H1 (cell line): ENCODE measurements around the gene PRR16. TPM values are rescaled to one million over a fixed set of nuclear protein-coding genes. Genes with fewer than 3 reads are reported as not detected.

ENCODE experiments used
- CTCF ChIA-PET: fragments of 300-600 bp; sonication (Branson Sonifier 250); formaldehyde crosslinking; loops from one replicate; lab custom pipeline; 2021; ENCODE audit not compliant: partially characterized antibody; lab: Charles Lee
- POLR2A ChIA-PET: fragments of 300-600 bp; sonication (Branson Sonifier 250); formaldehyde crosslinking; loops from one replicate; lab custom pipeline; 2021; ENCODE audit warnings: inconsistent platforms; ENCODE audit not compliant: partially characterized antibody; lab: Charles Lee
- DNase-seq, 2 experiments: peaks; one replicate each; pipeline versions ENCODE4 v3.0.0 to v3.0.0-alpha.2; 2010 to 2022; ENCODE audit warnings: low spot score in 2 of 2, low read depth in 1 of 2, mixed read lengths in 1 of 2
- FAIRE-seq: peaks from 2 replicates; lab custom pipeline; 2011; peaks lifted over from hg19 to GRCh38; lab: Jason Lieb, UNC
- H2AFZ ChIP-seq: 2 replicates; pipeline ENCODE4 v1.8.1; 2012; ENCODE audit warnings: low read length, inconsistent platforms
- H2AK5ac ChIP-seq: 2 replicates; pipeline ENCODE4 v1.6.1; 2013; ENCODE audit warnings: low read depth, low read length
- H2BK120ac ChIP-seq: replicated peaks from 2 replicates; pipeline ENCODE3; 2013; ENCODE audit warnings: low read depth, low read length, inconsistent platforms
- H2BK12ac ChIP-seq: 2 replicates; pipeline ENCODE4 v1.6.1; 2013; ENCODE audit warnings: low read depth, low read length
- H2BK15ac ChIP-seq: 2 replicates; pipeline ENCODE4 v1.6.1; 2013; ENCODE audit warnings: low read length
- H2BK20ac ChIP-seq: 2 replicates; pipeline ENCODE4 v1.6.1; 2013; ENCODE audit warnings: low read length
- H2BK5ac ChIP-seq: 2 replicates; pipeline ENCODE4 v1.6.1; 2013; ENCODE audit warnings: low read depth, low read length
- H3K14ac ChIP-seq: 2 replicates; pipeline ENCODE4 v1.6.1; 2013; ENCODE audit warnings: inconsistent platforms; ENCODE audit not compliant: insufficient read length
- H3K18ac ChIP-seq: 2 replicates; pipeline ENCODE4 v1.6.1; 2013; ENCODE audit warnings: low read length; ENCODE audit errors: extremely low read depth
- H3K23ac ChIP-seq: 2 replicates; pipeline ENCODE4 v1.6.1; 2013; ENCODE audit warnings: inconsistent platforms; ENCODE audit not compliant: insufficient read length
- H3K23me2 ChIP-seq: 2 replicates; pipeline ENCODE4 v1.6.1; 2013; ENCODE audit warnings: low read depth, low read length
- H3K27ac ChIP-seq: 2 replicates; pipeline ENCODE4 v1.6.1; 2011; ENCODE audit warnings: low read depth, low read length, inconsistent platforms
- H3K27me3 ChIP-seq, 4 experiments: replicated peaks in 1 of 4; 1 replicate in 1 of 4; 2 replicates in 3 of 4; pipeline versions ENCODE4 v1.6.1 to v1.8.1; 2011 to 2013; ENCODE audit warnings: low read length in 3 of 4, mild to moderate bottlenecking in 3 of 4, inconsistent platforms in 2 of 4, mixed read lengths in 2 of 4, moderate library complexity in 1 of 4; ENCODE audit not compliant: control insufficient read depth in 3 of 4, insufficient read depth in 3 of 4; ENCODE audit errors: extremely low read depth in 1 of 4
- H3K36me3 ChIP-seq, 4 experiments: 2 replicates each; pipeline versions ENCODE4 v1.6.1 to v1.8.1; 2011 to 2013; ENCODE audit warnings: mild to moderate bottlenecking in 4 of 4, low read length in 3 of 4, moderate library complexity in 2 of 4, control low read depth in 1 of 4, inconsistent platforms in 1 of 4; ENCODE audit not compliant: insufficient read depth in 4 of 4, control insufficient read depth in 2 of 4
- H3K4ac ChIP-seq: replicated peaks from 2 replicates; pipeline ENCODE3; 2013; ENCODE audit warnings: low read length, low read depth, mixed read lengths, inconsistent platforms; ENCODE audit not compliant: insufficient read length
- H3K4me1 ChIP-seq, 4 experiments: replicated peaks in 1 of 4; 1 replicate in 1 of 4; 2 replicates in 3 of 4; pipeline versions ENCODE4 v1.6.1 to v1.8.1; 2011 to 2013; ENCODE audit warnings: low read length in 3 of 4, inconsistent platforms in 2 of 4, mixed read lengths in 1 of 4; ENCODE audit not compliant: insufficient read depth in 4 of 4, control insufficient read depth in 3 of 4
- H3K4me2 ChIP-seq, 2 experiments: 2 replicates each; pipeline versions ENCODE4 v1.6.1 to v1.8.1; 2011 to 2013; ENCODE audit warnings: low read depth in 2 of 2, low read length in 2 of 2, control low read depth in 1 of 2, inconsistent platforms in 1 of 2, mild to moderate bottlenecking in 1 of 2; ENCODE audit not compliant: insufficient read depth in 1 of 2
- H3K4me3 ChIP-seq, 4 experiments: fragments of 200-600, 300-600 bp in 1 of 4; sonication (generic), shearing (Covaris generic), sonication (Bioruptor Twin) in 1 of 4; 2 replicates each; pipeline versions ENCODE4 v1.5.1 to v1.8.1; 2011 to 2016; ENCODE audit warnings: low read length in 4 of 4, low read depth in 3 of 4, control low read depth in 2 of 4, inconsistent platforms in 2 of 4, mild to moderate bottlenecking in 2 of 4, mixed read lengths in 1 of 4, moderate library complexity in 1 of 4; ENCODE audit not compliant: insufficient read depth in 2 of 4; ENCODE audit errors: extremely low read depth in 1 of 4
- H3K56ac ChIP-seq: replicated peaks from 2 replicates; pipeline ENCODE3; 2013; ENCODE audit warnings: low read depth, mild to moderate bottlenecking, mixed read lengths, low read length, inconsistent platforms; ENCODE audit not compliant: insufficient read length
- H3K79me1 ChIP-seq: 2 replicates; pipeline ENCODE4 v1.6.1; 2013; ENCODE audit warnings: low read depth, low read length, control low read depth
- H3K79me2 ChIP-seq, 2 experiments: 2 replicates each; pipeline versions ENCODE4 v1.6.1 to v1.8.1; 2012 to 2013; ENCODE audit warnings: low read length in 2 of 2, mild to moderate bottlenecking in 2 of 2, inconsistent platforms in 1 of 2; ENCODE audit not compliant: insufficient read depth in 2 of 2, control insufficient read depth in 1 of 2
- H3K9ac ChIP-seq, 4 experiments: replicated peaks in 1 of 4; 1 replicate in 1 of 4; 2 replicates in 3 of 4; pipeline versions ENCODE4 v1.6.1 to v1.8.1; 2011 to 2013; ENCODE audit warnings: low read depth in 3 of 4, low read length in 3 of 4, control low read depth in 2 of 4, mild to moderate bottlenecking in 2 of 4, moderate library complexity in 2 of 4, inconsistent platforms in 1 of 4; ENCODE audit errors: extremely low read depth in 1 of 4
- H3K9me3 ChIP-seq, 2 experiments: 2 replicates each; pipeline versions ENCODE4 v1.6.1 to v1.8.1; 2012 to 2013; ENCODE audit warnings: mild to moderate bottlenecking in 2 of 2, moderate library complexity in 2 of 2, control low read depth in 1 of 2, inconsistent platforms in 1 of 2, low read depth in 1 of 2, low read length in 1 of 2, mixed read lengths in 1 of 2; ENCODE audit not compliant: insufficient read depth in 2 of 2
- H4K20me1 ChIP-seq, 2 experiments: replicated peaks in 1 of 2; 2 replicates each; pipeline versions ENCODE3 to v1.8.1; 2011 to 2013; ENCODE audit warnings: inconsistent platforms in 2 of 2, low read length in 2 of 2, mild to moderate bottlenecking in 1 of 2; ENCODE audit not compliant: insufficient read depth in 2 of 2, control insufficient read depth in 1 of 2
- H4K5ac ChIP-seq: 2 replicates; pipeline ENCODE4 v1.6.1; 2013; ENCODE audit warnings: low read length, low read depth, mixed read lengths, inconsistent platforms; ENCODE audit not compliant: insufficient read length
- H4K8ac ChIP-seq: 2 replicates; pipeline ENCODE4 v1.8.0; 2013; ENCODE audit warnings: mild to moderate bottlenecking, moderate library complexity, low read length, inconsistent platforms; ENCODE audit not compliant: insufficient read depth; ENCODE audit errors: extremely low read depth
- H4K91ac ChIP-seq: replicated peaks from 2 replicates; pipeline ENCODE3; 2013; ENCODE audit warnings: low read length, mixed read lengths, inconsistent platforms; ENCODE audit not compliant: insufficient read length
- BCL11A ChIP-seq, 2 experiments: IDR thresholded peaks; one replicate each; pipeline ENCODE4 v1.6.1; 2011; ENCODE audit warnings: low read depth in 2 of 2, low read length in 2 of 2, mild to moderate bottlenecking in 2 of 2
- BRCA1 ChIP-seq: IDR thresholded peaks from 2 replicates; pipeline ENCODE4 v1.6.1; 2012; ENCODE audit warnings: low read depth, low read length, improper control_type of control experiment
- HDAC6 ChIP-seq: IDR thresholded peaks from one replicate; pipeline ENCODE4 v1.7.1; 2012; ENCODE audit warnings: low read depth, mild to moderate bottlenecking, inconsistent platforms, low read length, moderate library complexity
- KDM5A ChIP-seq: fragments of 200-600 bp; IDR thresholded peaks from 2 replicates; pipeline ENCODE4 v1.7.1; 2012; ENCODE audit warnings: mild to moderate bottlenecking, low read length, inconsistent platforms, mixed read lengths
- NANOG ChIP-seq: IDR thresholded peaks from 2 replicates; pipeline ENCODE4 v1.6.1; 2011; ENCODE audit warnings: low read length, low read depth, mild to moderate bottlenecking, inconsistent platforms; ENCODE audit not compliant: insufficient read depth, poor library complexity, severe bottlenecking
- NRF1 ChIP-seq: IDR thresholded peaks from 2 replicates; pipeline ENCODE4 v1.6.1; 2011; ENCODE audit warnings: mild to moderate bottlenecking, low read depth, low read length, improper control_type of control experiment
- POLR2AphosphoS5 ChIP-seq: IDR thresholded peaks from 2 replicates; pipeline ENCODE4 v1.6.1; 2011; ENCODE audit warnings: low read depth, low read length
- POU5F1 ChIP-seq: IDR thresholded peaks from 2 replicates; pipeline ENCODE4 v1.6.1; 2011; ENCODE audit warnings: low read depth, mild to moderate bottlenecking, low read length, moderate library complexity
- SIN3A ChIP-seq, 2 experiments: IDR thresholded peaks in 1 of 2; conservative IDR thresholded peaks in 1 of 2; 2 replicates each; pipeline ENCODE4 v1.6.1; 2011 to 2012; ENCODE audit warnings: low read length in 2 of 2, improper control_type of control experiment in 1 of 2, low read depth in 1 of 2, mild to moderate bottlenecking in 1 of 2
- SUZ12 ChIP-seq: fragments of 200-600 bp; sonication (generic); IDR thresholded peaks from 2 replicates; pipeline ENCODE4 v1.6.1; 2012; ENCODE audit warnings: mild to moderate bottlenecking, inconsistent platforms, low read length, moderate library complexity, mixed read lengths
- TEAD4 ChIP-seq: IDR thresholded peaks from 2 replicates; pipeline ENCODE4 v1.6.1; 2012; ENCODE audit warnings: low read depth, low read length, inconsistent platforms, mixed read lengths
- YY1 ChIP-seq: IDR thresholded peaks from 2 replicates; pipeline ENCODE4 v1.6.1; 2011; ENCODE audit warnings: low read depth, mild to moderate bottlenecking, low read length
- whole genome bisulfite sequencing, 2 experiments: shearing (Covaris generic) in 1 of 2; methylation state at CpG; one replicate each; pipeline versions ENCODE4 v1.1.6 to v1.1.7; 2013 to 2015; ENCODE audit warnings: low lambda C conversion rate in 2 of 2, mixed read lengths in 2 of 2, inconsistent platforms in 1 of 2, low coverage in 1 of 2, missing lambda C conversion rate in 1 of 2; ENCODE audit not compliant: insufficient replicate concordance in 2 of 2, insufficient coverage in 1 of 2, insufficient read length in 1 of 2; ENCODE audit errors: extremely low coverage in 1 of 2, missing lambda C conversion rate in 1 of 2; 5-methylcytosine and 5-hydroxymethylcytosine counted together
- polyA plus RNA-seq, 7 experiments: library from polyadenylated mRNA; depleted of rRNA in 3 of 7; stranded (reverse) in 5 of 7; unstranded in 2 of 7; fragments of >200 nt in 5 of 7; fragments of 200-250 nt in 2 of 7; gene quantifications; 1 replicate in 5 of 7; 2 replicates in 1 of 7; 4 replicates in 1 of 7; pipeline versions ENCODE4 v1.2.1 to v1.2.3, GENCODE V29; 2011 to 2013; ENCODE audit warnings: missing spikeins in 2 of 7, mixed read lengths in 2 of 7
- total RNA-seq: library from RNA; stranded (reverse); fragmentation: NEBNext Ultra II Directional; extraction: Animal tissue kit (Norgen Biotek cat#: 25700); gene quantifications from 2 replicates; pipeline ENCODE4 v1.2.1, GENCODE V29; 2021
- TF ChIP-seq, protein P1 (sequence below): IDR thresholded peaks from 2 replicates; pipeline ENCODE4 v1.6.1; 2012; ENCODE audit warnings: low read length, inconsistent platforms

Gene PRR16
- total and polyA plus RNA-seq, 2 of the 8 experiments (the other 6 are each of a cell fraction or from before 2014, with no cell fraction given) = 0.73 to 1.6 TPM

DNA sequence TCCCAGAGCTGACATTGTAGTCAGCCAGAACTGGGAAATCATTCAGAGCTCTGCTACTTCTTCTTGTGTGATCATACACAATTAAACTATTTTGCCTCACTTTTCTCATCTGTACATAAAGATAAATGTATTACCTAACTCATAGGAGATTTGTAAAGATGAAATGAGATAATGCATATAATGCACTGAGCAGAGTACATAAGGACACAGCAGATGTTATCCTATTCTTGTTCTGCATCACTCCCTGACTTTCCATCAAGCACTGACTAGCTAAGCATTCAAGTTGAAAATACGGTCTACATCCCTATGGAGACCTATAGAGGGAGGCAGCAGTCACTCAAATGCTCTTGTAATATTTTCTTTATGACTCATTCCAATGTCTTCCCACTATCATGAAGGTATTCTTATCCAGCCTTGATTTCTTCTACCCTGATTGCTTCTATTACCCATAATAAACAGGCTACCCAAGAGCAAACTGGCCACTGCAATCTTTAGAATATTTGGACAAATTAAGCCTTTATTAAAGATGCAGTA is 16.3 kb upstream of the PRR16 start:
- Histone ChIP-seq H2BK120ac (no peak overlapping the region), H3K27me3 (no peaks in the 10 kb centered on the region), H3K79me2 (no peaks in the 10 kb centered on the region), H3K4ac (no peak overlapping the region), H3K9ac (no peak overlapping the region), H2AFZ (no peak overlapping the region), H3K9me3 (no peaks in the 10 kb centered on the region), H3K79me1 (no peaks in the 10 kb centered on the region), H2BK20ac (no peak overlapping the region), H4K5ac (no peak overlapping the region), H3K4me3 (no peak overlapping the region), H2BK15ac (no peak overlapping the region), H3K14ac (no peak overlapping the region), H3K56ac (no peak overlapping the region), H3K23me2 (no peaks in the 10 kb centered on the region), H3K18ac (no peak overlapping the region), H4K20me1 (no peaks in the 10 kb centered on the region), H2BK12ac (no peak overlapping the region), H2AK5ac (no peak overlapping the region), H3K36me3 (no peaks in the 10 kb centered on the region), H4K91ac (no peak overlapping the region), H3K27ac (no peak overlapping the region), H3K4me1 (peaks cover 0 to 3% (median 1%) of the 10 kb centered on the region in 4 experiments; a peak in 1 of 7 replicates), H3K4me2 (no peak overlapping the region), H3K23ac (no peak overlapping the region), H2BK5ac (no peak overlapping the region), H4K8ac (no peak overlapping the region)
- POLR2A ChIA-PET = no interaction called here
- DNase-seq (no peak), FAIRE-seq (no peak)
- CTCF ChIA-PET = interaction anchor here (4.6 kb wide), 1 partner anchor 11 kb away, joined by 21 read pairs; no protein-coding TSS in a partner anchor
- WGBS, 2 experiments = 26% methylated on average over 1 of the region's 1 CpG; no CpG with 5 or more reads in 1 of the 2 experiments
- TF ChIP-seq SIN3A (conservative IDR thresholded peaks at IDR 0.05 in 1 of 2, IDR thresholded peaks at IDR 0.05 in 1 of 2; ENCODE audit: low read depth in 1 of 2, low read length in 2 of 2) (no peak), POU5F1 (no peak), NRF1 (no peak), SUZ12 (no peak), KDM5A (no peak), BCL11A (IDR thresholded peaks at IDR 0.05; ENCODE audit: low read depth in 2 of 2, low read length in 2 of 2) (no peak), POLR2AphosphoS5 (no peak), NANOG (no peak), TEAD4 (no peak), YY1 (no peak), BRCA1 (no peak), HDAC6 (no peak)
- TF ChIP-seq, protein P1, sequence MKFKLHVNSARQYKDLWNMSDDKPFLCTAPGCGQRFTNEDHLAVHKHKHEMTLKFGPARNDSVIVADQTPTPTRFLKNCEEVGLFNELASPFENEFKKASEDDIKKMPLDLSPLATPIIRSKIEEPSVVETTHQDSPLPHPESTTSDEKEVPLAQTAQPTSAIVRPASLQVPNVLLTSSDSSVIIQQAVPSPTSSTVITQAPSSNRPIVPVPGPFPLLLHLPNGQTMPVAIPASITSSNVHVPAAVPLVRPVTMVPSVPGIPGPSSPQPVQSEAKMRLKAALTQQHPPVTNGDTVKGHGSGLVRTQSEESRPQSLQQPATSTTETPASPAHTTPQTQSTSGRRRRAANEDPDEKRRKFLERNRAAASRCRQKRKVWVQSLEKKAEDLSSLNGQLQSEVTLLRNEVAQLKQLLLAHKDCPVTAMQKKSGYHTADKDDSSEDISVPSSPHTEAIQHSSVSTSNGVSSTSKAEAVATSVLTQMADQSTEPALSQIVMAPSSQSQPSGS = no peak
